ENCODE measurements around the gene MED31.

MED31 gene

DNA sequence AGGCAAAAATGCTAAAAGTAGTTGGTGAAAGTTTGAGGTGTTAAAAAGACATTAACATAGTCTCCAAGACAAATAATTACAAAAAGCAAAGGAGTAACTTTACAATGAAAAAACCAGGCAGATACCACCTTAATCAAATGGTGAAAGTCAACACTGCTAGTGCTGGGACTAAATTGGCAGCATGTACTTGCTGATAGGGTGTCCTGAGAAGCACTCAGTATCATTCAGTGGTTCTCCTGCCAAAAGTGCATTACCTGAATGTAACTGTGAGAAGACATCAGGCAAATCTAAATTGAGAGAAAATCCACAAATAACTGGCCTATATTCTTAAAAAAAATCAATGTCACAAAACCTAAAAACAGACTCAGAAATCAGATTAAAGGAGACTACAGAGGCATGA lies 18.9 kb downstream of the MED31 start:
- TF ChIP-seq TAF1 (IDR thresholded peaks at IDR 0.05; ENCODE audit: borderline replicate concordance, insufficient read depth, low read length) (no peak), SIN3A (IDR thresholded peaks at IDR 0.05; ENCODE audit: borderline replicate concordance, insufficient read depth, low read length) (no peak), POLR2AphosphoS5 (IDR thresholded peaks at IDR 0.05; ENCODE audit: low read depth, low read length) (no peak)

DNA sequence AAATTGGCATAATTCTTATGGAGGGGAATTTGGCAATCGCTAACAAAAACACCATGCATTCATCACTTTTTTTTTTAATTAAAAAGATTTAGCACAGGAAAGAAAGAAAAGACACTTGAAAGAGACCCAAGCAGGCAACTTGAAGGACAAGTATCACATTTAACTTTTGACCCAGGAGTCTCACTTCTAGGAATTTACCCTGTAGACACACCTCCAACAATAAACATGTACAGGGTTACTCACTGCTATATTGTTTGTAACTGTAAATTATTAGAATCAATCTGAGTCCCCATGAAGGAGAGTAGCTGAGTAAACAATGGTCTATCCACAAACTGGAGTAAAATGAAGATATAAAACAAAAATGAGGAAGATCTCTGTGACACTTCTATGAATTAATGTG lies 21.0 kb downstream of the MED31 start:
- TF ChIP-seq TAF1 (IDR thresholded peaks at IDR 0.05; ENCODE audit: borderline replicate concordance, insufficient read depth, low read length), result no peak
- TF ChIP-seq, protein P1, sequence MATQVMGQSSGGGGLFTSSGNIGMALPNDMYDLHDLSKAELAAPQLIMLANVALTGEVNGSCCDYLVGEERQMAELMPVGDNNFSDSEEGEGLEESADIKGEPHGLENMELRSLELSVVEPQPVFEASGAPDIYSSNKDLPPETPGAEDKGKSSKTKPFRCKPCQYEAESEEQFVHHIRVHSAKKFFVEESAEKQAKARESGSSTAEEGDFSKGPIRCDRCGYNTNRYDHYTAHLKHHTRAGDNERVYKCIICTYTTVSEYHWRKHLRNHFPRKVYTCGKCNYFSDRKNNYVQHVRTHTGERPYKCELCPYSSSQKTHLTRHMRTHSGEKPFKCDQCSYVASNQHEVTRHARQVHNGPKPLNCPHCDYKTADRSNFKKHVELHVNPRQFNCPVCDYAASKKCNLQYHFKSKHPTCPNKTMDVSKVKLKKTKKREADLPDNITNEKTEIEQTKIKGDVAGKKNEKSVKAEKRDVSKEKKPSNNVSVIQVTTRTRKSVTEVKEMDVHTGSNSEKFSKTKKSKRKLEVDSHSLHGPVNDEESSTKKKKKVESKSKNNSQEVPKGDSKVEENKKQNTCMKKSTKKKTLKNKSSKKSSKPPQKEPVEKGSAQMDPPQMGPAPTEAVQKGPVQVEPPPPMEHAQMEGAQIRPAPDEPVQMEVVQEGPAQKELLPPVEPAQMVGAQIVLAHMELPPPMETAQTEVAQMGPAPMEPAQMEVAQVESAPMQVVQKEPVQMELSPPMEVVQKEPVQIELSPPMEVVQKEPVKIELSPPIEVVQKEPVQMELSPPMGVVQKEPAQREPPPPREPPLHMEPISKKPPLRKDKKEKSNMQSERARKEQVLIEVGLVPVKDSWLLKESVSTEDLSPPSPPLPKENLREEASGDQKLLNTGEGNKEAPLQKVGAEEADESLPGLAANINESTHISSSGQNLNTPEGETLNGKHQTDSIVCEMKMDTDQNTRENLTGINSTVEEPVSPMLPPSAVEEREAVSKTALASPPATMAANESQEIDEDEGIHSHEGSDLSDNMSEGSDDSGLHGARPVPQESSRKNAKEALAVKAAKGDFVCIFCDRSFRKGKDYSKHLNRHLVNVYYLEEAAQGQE (IDR thresholded peaks at IDR 0.05; ENCODE audit: insufficient read depth in 1 of 2, low read depth in 2 of 2, low read length in 2 of 2), result no peak
- no peak for TF ChIP-seq FOXP2 (optimal IDR thresholded peaks at IDR 0.05; ENCODE audit: borderline replicate concordance, extremely low read depth, extremely low read length, insufficient read depth)
- TF ChIP-seq POLR2AphosphoS5 (IDR thresholded peaks at IDR 0.05; ENCODE audit: low read depth, low read length), result no peak
- no peak for TF ChIP-seq SIN3A (IDR thresholded peaks at IDR 0.05; ENCODE audit: borderline replicate concordance, insufficient read depth, low read length)

DNA sequence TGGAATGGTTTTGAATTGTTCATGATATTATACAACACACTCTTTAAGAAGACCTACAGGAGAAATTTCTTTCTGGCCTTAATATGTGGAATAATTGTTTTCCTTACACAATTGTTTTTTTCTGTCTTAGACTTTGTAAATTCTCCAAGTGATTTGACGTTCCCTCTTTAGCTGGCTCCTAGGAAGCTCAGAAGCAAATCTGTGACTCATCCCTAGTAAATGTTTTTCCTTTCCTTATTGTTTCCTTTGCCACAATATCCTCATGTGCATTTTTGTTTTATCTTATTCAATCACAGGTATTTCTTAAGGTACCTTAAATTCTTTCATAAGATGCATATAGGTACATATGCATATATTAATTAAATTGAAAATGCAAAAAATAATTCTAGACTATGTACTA lies 24.4 kb downstream of the MED31 start:
- no peak for TF ChIP-seq FOXP2 (optimal IDR thresholded peaks at IDR 0.05; ENCODE audit: borderline replicate concordance, extremely low read depth, extremely low read length, insufficient read depth)
- no peak for TF ChIP-seq TAF1 (IDR thresholded peaks at IDR 0.05; ENCODE audit: borderline replicate concordance, insufficient read depth, low read length)
- TF ChIP-seq POLR2AphosphoS5 (IDR thresholded peaks at IDR 0.05; ENCODE audit: low read depth, low read length), result no peak
- TF ChIP-seq SIN3A (IDR thresholded peaks at IDR 0.05; ENCODE audit: borderline replicate concordance, insufficient read depth, low read length), result no peak
- TF ChIP-seq, protein P1 (IDR thresholded peaks at IDR 0.05; ENCODE audit: insufficient read depth in 1 of 2, low read depth in 2 of 2, low read length in 2 of 2), result no peak

DNA sequence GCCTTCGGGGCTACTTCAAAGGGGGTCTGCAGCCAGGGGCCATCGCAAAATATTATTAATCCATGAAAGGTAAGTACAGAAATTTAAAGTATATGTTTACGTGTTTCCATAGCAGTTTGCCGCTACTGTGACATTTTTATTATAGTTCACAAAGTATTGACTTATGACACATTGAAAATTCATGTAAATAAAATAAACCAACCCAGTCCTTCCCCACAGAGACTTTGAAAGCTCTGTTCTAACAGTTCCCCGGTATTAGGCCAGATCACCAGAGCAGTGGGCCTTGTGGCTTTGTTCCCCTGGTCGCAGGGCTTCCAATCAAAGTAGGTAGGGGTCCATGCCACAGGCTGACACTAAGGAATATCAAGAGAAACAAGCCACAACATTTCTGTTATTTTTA lies 24.8 kb downstream of the MED31 start:
- TF ChIP-seq POLR2AphosphoS5 (IDR thresholded peaks at IDR 0.05; ENCODE audit: low read depth, low read length), result no peak
- TF ChIP-seq, protein P1 (IDR thresholded peaks at IDR 0.05; ENCODE audit: insufficient read depth in 1 of 2, low read depth in 2 of 2, low read length in 2 of 2), result no peak

DNA sequence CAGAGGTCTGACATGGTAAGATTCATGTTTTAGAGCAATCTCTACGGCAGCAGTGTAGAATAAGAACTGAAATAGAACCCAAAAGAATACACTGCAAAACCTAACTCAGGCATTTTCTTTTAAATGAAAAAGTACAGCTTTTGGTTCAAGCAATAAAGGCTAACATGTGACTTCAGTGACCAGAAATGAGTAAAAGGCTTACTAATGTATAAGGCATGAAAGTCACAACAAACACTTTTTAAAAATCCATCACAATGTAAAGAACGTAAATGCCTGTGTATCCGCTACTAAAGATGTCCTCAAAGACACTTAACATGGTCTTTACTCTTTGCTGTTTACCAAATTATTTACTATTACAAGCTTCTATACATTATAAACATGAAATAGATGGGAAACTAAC lies 27.5 kb downstream of the MED31 start:
- TF ChIP-seq SIN3A (IDR thresholded peaks at IDR 0.05; ENCODE audit: borderline replicate concordance, insufficient read depth, low read length) (no peak), FOXP2 (optimal IDR thresholded peaks at IDR 0.05; ENCODE audit: borderline replicate concordance, extremely low read depth, extremely low read length, insufficient read depth) (no peak), TAF1 (IDR thresholded peaks at IDR 0.05; ENCODE audit: borderline replicate concordance, insufficient read depth, low read length) (no peak), POLR2AphosphoS5 (IDR thresholded peaks at IDR 0.05; ENCODE audit: low read depth, low read length) (no peak)
- TF ChIP-seq, protein P1 (IDR thresholded peaks at IDR 0.05; ENCODE audit: insufficient read depth in 1 of 2, low read depth in 2 of 2, low read length in 2 of 2), result no peak
